Mammary epithelial cell (primary cell): ENCODE data around the gene KCNT1.

Experiments used
- EZH2 ChIP-seq: IDR thresholded peaks from 2 replicates; pipeline ENCODE4 v1.6.1; 2012; ENCODE audit warnings: low read length, inconsistent platforms, borderline replicate concordance
- TF ChIP-seq, protein P1 (sequence below), 2 donors: IDR thresholded peaks in 1 of 2; conservative IDR thresholded peaks in 1 of 2; 2 replicates each; pipeline ENCODE4 v1.5.1; 2011 to 2012; ENCODE audit warnings: inconsistent platforms in 2 of 2, low read length in 2 of 2, mild to moderate bottlenecking in 2 of 2, control low read depth in 1 of 2, low read depth in 1 of 2; ENCODE audit not compliant: insufficient read depth in 1 of 2; ENCODE audit errors: extremely low read depth in 1 of 2

DNA sequence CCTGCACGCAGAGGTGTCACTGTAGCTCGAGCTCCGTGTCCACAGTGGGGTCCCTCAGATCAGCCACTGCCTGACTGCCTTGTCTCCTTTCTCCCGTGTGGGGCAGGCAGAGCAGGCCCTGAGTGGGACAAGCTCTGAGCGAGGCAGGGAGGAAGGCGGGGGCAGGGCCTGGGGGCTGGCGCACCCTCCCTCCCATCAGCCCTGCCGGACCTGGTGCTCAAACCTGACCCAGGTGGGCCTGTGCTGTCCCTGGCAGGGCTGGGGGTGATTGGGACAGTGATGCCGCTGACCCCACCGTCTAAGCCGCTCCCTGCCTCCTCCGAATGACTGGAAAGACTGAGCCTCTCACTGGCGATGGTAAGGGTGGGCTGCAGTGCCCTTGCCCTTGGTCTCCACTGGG, 60.9 kb downstream of the KCNT1 start:
- TF ChIP-seq, protein P1, sequence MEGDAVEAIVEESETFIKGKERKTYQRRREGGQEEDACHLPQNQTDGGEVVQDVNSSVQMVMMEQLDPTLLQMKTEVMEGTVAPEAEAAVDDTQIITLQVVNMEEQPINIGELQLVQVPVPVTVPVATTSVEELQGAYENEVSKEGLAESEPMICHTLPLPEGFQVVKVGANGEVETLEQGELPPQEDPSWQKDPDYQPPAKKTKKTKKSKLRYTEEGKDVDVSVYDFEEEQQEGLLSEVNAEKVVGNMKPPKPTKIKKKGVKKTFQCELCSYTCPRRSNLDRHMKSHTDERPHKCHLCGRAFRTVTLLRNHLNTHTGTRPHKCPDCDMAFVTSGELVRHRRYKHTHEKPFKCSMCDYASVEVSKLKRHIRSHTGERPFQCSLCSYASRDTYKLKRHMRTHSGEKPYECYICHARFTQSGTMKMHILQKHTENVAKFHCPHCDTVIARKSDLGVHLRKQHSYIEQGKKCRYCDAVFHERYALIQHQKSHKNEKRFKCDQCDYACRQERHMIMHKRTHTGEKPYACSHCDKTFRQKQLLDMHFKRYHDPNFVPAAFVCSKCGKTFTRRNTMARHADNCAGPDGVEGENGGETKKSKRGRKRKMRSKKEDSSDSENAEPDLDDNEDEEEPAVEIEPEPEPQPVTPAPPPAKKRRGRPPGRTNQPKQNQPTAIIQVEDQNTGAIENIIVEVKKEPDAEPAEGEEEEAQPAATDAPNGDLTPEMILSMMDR (conservative IDR thresholded peaks at IDR 0.05 in 1 of 2, IDR thresholded peaks at IDR 0.05 in 1 of 2; ENCODE audit: extremely low read depth in 1 of 2, insufficient read depth in 1 of 2, low read depth in 1 of 2, low read length in 2 of 2): no peak
- TF ChIP-seq EZH2: no peak
